OCI-M2 (cell line): Measurements from ENCODE around the gene STARD4.
A peak's percentile ranks its signal among the peaks of the same experiment; 100 is the strongest.

Source experiments
- DNase-seq: peaks from one replicate; lab custom pipeline; 2025; ENCODE audit not compliant: unreplicated experiment; lab: John Stamatoyannopoulos, UW

The STARD4 gene

GRCh38 chr5:111512375-111513130 is at the start of gene STARD4:
Gene STARD4 (minus strand): TSS chr5:111512535. CDS start chr5:111507433, 5,102 bp downstream.
- peak; percentile 34 for DNase-seq

- DNase-seq = no peak
Observed at GRCh38 chr5:111559680-111560079, 47.3 kb upstream of the STARD4 start.

- DNase-seq = no peak
Observed at GRCh38 chr5:111557686-111558085, 45.4 kb upstream of the STARD4 start.

- DNase-seq = no peak
Observed at GRCh38 chr5:111557111-111557510, 44.8 kb upstream of the STARD4 start.

- no peak for DNase-seq
Observed at GRCh38 chr5:111556501-111556900, 44.2 kb upstream of the STARD4 start.

GRCh38 chr5:111555760-111556159 is 43.4 kb upstream of the STARD4 start:
- DNase-seq = no peak

- DNase-seq = no peak
Observed at GRCh38 chr5:111553868-111554267, 41.5 kb upstream of the STARD4 start.

- DNase-seq = no peak
Observed at GRCh38 chr5:111552896-111553295, 40.6 kb upstream of the STARD4 start.

- DNase-seq = no peak
Observed at GRCh38 chr5:111552492-111552891, 40.2 kb upstream of the STARD4 start.

GRCh38 chr5:111551569-111552275 is 39.4 kb upstream of the STARD4 start:
- DNase-seq = no peak

GRCh38 chr5:111551161-111551560 is 38.8 kb upstream of the STARD4 start:
- DNase-seq = no peak

GRCh38 chr5:111550282-111551020 is 38.1 kb upstream of the STARD4 start:
- peak; percentile 29 for DNase-seq

GRCh38 chr5:111548992-111549649 is 36.8 kb upstream of the STARD4 start:
- DNase-seq = no peak

GRCh38 chr5:111548348-111548950 is 36.1 kb upstream of the STARD4 start:
- no peak for DNase-seq

- DNase-seq = no peak
Observed at GRCh38 chr5:111545031-111545430, 32.7 kb upstream of the STARD4 start.

- no peak for DNase-seq
Observed at GRCh38 chr5:111537141-111538024, 25.0 kb upstream of the STARD4 start.

- DNase-seq = no peak
Observed at GRCh38 chr5:111535879-111536549, 23.7 kb upstream of the STARD4 start.

- no peak for DNase-seq
Observed at GRCh38 chr5:111532886-111533582, 20.7 kb upstream of the STARD4 start.

- DNase-seq = peak; percentile 10
Observed at GRCh38 chr5:111530298-111530740, 18.0 kb upstream of the STARD4 start.
